AG04450 (cell line): ENCODE data around the gene PGBD2. TPM values are rescaled to one million over a fixed set of nuclear protein-coding genes. Genes with fewer than 3 reads are reported as not detected.

Source experiments
- CTCF ChIA-PET: fragments of 300-600, 350-600 bp; formaldehyde crosslinking; extraction: SDS; loops from one replicate; lab custom pipeline; 2022; ENCODE audit warnings: antibody characterized with exemption, inconsistent platforms; lab: Charles Lee
- POLR2A ChIA-PET: fragments of 350-600 bp; formaldehyde crosslinking; extraction: SDS; loops from one replicate; lab custom pipeline; 2021; ENCODE audit warnings: antibody characterized with exemption, inconsistent platforms; lab: Yijun Ruan, JAX
- DNase-seq: peaks from one replicate; pipeline ENCODE4 v3.0.0-alpha.2; 2011; ENCODE audit warnings: low read depth, low spot score
- H3K27ac ChIP-seq: one replicate; pipeline ENCODE4 v1.5.1; 2012; ENCODE audit warnings: low read depth, low read length, control low read depth
- H3K27me3 ChIP-seq: one replicate; pipeline ENCODE4 v1.6.0; 2012; ENCODE audit warnings: low read length; ENCODE audit not compliant: control insufficient read depth, insufficient read depth
- H3K4me3 ChIP-seq: 2 replicates; pipeline ENCODE4 v1.5.1; 2011; ENCODE audit warnings: mild to moderate bottlenecking, low read depth, low read length, control low read depth
- H3K9me3 ChIP-seq: 2 replicates; pipeline ENCODE4 v1.5.1; 2012; ENCODE audit warnings: low read length; ENCODE audit not compliant: control insufficient read depth, insufficient read depth
- polyA plus RNA-seq: library from polyadenylated mRNA; depleted of rRNA; stranded (reverse); fragments of >200 nt; gene quantifications from 2 replicates; pipeline ENCODE4 v1.2.3, GENCODE V29; 2011
- TF ChIP-seq, protein P1 (sequence below): IDR thresholded peaks from 2 replicates; pipeline ENCODE4 v1.5.1; 2011; ENCODE audit warnings: low read depth, low read length, control low read depth, inconsistent platforms

Gene PGBD2
- polyA plus RNA-seq, 1 experiment, result 6.7 TPM

DNA sequence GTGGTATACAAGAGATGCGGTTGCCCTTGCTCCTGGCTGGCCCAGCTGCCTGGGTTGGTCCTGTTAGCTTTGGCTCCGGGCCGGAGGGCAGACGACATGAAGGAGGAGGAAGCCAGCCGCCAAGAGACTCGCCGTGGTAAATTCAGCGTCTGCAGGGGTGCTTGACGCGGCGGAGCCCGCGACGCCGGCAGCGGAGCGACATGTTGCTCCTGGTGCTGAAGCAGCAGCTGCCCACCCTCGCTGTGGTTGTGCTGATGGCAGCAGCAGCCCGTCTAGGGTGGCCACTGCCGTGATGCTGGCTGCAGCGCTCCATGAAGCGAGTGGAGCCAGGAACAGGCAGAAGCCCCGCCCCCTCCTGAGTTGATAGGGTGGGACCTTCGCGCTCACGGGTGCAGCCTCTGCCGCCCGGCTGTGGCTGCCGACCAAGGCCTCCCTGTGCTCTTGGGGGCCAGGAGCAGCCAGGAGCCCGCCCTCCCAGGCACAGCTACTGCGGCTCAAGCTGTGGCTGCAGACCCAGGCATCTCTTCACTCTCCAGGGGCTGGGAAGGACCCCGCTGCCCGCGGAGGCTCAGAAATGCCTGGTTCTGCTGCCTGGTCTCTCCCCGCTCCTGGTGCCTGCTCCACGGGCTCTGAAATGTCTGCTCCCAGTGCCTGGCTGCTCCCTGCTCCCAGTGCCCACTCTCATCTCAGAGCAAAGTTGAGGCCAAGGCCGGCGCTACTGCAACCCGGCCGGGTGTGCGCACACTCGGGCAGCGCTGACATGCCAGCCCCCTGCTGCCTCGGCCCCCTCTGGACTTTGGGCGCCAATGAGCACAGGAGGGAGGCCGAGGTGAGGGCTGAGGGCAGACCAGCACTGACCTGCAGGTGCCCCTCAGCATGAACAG, 42.8 kb upstream of the PGBD2 start:
- TF ChIP-seq, protein P1, sequence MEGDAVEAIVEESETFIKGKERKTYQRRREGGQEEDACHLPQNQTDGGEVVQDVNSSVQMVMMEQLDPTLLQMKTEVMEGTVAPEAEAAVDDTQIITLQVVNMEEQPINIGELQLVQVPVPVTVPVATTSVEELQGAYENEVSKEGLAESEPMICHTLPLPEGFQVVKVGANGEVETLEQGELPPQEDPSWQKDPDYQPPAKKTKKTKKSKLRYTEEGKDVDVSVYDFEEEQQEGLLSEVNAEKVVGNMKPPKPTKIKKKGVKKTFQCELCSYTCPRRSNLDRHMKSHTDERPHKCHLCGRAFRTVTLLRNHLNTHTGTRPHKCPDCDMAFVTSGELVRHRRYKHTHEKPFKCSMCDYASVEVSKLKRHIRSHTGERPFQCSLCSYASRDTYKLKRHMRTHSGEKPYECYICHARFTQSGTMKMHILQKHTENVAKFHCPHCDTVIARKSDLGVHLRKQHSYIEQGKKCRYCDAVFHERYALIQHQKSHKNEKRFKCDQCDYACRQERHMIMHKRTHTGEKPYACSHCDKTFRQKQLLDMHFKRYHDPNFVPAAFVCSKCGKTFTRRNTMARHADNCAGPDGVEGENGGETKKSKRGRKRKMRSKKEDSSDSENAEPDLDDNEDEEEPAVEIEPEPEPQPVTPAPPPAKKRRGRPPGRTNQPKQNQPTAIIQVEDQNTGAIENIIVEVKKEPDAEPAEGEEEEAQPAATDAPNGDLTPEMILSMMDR, result no peak
- no peaks in the 10 kb centered on the region; the same call in 1 of the 2 replicates for H3K9me3 ChIP-seq
- H3K27ac ChIP-seq, result peak overlapping the region; percentile 21
- ChIA-PET POLR2A (no interaction called here), CTCF (no interaction called here)
- H3K4me3 ChIP-seq, result peak overlapping the region; percentile 75
- H3K27me3 ChIP-seq, result no peaks in the 10 kb centered on the region
- no peak for DNase-seq

- TF ChIP-seq, protein P1, result no peak
- H3K4me3 ChIP-seq, result peak overlapping the region; percentile 44
- ChIA-PET POLR2A (interaction anchor here (1.7 kb wide), 1 partner anchor 46 kb away, joined by 7 read pairs; the partner anchor contains the start of gene SH3BP5L), CTCF (interaction anchor here (1.6 kb wide), 1 partner anchor 30 kb away, joined by 4 read pairs; no protein-coding TSS in a partner anchor)
- H3K27me3 ChIP-seq, result no peaks in the 10 kb centered on the region
- H3K9me3 ChIP-seq, result no peaks in the 10 kb centered on the region; the same call in 1 of the 2 replicates
- H3K27ac ChIP-seq, result peak overlapping the region; percentile 39
- no peak for DNase-seq
Measured at GRCh38 chr1:248871837-248872401, 34.1 kb upstream of the PGBD2 start.

GRCh38 chr1:248872752-248873408, 33.2 kb upstream of the PGBD2 start:
- Histone ChIP-seq H3K9me3 (no peaks in the 10 kb centered on the region), H3K27ac (peak overlapping the region; percentile 93), H3K4me3 (peak overlapping the region; percentile 84), H3K27me3 (no peaks in the 10 kb centered on the region)
- POLR2A ChIA-PET, result interaction anchor here (1.0 to 1.7 kb wide), 3 partner anchors 14 to 47 kb away, joined by 3 to 8 read pairs (median 7); partner anchors contain the start of genes SH3BP5L, ZNF672 and ZNF692
- DNase-seq, result no peak
- CTCF ChIA-PET, result interaction anchor here (0.9 to 1.6 kb wide), 3 partner anchors 14 to 36 kb away, joined by 3 to 4 read pairs (median 3); partner anchors contain the start of gene ZNF692
- TF ChIP-seq, protein P1, result no peak

DNA sequence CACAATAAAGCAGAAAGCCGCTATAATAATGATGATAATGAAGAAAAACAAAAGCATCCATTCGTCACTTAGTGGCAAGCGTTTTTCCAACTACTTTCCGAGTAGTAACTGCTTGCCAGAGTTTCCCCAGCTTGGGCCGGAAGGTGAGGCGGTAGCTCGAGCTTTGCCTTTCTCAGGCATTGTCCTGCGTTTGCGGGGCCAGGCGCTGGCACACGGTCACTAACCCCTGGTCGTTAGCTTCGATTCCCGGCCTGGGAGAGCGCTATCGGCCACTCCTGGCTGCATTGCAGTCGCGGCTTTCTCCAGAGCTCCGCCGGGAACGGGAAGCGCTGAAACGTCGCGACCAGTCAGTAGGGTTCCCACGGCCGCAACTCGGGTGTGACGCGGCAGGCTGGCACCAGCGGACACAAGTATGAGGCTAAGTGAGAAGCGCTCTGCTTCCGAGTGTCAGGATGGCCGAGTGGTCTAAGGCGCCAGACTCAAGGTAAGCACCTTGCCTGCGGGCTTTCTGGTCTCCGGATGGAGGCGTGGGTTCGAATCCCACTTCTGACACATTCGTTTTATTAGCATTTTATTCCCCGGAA, 32.5 kb upstream of the PGBD2 start:
- CTCF ChIA-PET, result interaction anchor here (0.9 to 1.6 kb wide), 4 partner anchors 15 to 35 kb away, joined by 3 to 6 read pairs (median 4); partner anchors contain the start of gene ZNF692
- TF ChIP-seq, protein P1, result peak; percentile 19; the same call in 1 of the 2 replicates
- Histone ChIP-seq H3K9me3 (no peaks in the 10 kb centered on the region), H3K27me3 (no peaks in the 10 kb centered on the region), H3K27ac (peak overlapping the region; percentile 93), H3K4me3 (peak overlapping the region; percentile 84)
- DNase-seq, result peak; percentile 94
- POLR2A ChIA-PET, result interaction anchor here (1.0 to 1.7 kb wide), 3 partner anchors 15 to 48 kb away, joined by 3 to 8 read pairs (median 7); partner anchors contain the start of genes SH3BP5L, ZNF672 and ZNF692
